ENCODE measurements around the gene SERTAD1.

The SERTAD1 gene

DNA sequence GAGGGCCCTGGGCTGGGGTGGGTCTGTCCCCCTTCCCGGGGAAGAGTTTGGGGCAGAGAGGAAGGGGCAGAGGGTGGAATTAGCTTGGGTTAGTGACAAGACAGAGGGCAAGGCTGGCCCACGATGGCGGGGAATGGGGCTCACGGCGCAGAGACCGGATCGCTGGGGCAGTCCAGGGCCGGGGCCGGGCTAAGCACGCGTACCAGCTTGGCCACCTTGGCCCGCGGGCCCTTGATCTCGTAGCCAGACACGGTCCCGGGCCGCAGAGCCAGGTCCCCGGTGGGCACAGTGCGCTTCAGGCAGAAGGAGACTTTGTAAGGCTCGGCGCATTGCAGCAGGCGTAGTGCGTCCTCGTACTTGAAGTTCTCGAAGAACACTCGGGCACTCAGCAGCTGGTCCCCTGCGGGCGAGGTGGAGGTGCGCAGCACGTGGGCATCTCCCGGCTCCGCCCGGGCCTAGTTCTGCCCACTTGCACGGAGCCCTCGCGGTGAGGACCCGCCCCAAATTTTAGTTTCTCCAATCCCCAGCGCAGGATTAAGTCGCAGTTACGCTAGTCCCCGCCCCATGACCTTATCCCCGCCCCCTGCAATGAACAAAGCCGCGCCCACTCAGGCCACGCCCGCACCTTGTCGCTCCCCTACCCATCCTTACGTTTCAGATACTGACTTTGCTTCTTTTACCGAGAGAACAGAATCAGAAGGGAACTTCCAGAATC, 27.2 kb downstream of the SERTAD1 start:
- no peak for DNase-seq

DNA sequence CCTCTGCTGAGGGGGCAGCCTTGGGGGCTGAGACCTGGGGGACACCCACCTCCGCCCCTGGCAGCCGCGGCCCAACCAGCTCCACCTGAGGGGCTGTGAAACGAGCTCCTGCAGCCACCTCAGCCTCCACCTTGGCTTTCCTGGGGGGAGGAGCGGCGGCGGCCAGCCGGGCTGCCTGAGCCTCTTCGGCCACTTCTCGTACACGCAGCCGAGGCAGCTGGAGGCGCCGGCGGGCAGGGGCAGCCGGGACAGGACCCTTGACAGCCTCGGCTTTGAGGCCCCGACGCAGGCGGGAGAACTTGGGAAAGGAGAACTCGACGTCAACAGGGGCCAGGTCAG, 28.3 kb downstream of the SERTAD1 start:
- no peak for DNase-seq

DNA sequence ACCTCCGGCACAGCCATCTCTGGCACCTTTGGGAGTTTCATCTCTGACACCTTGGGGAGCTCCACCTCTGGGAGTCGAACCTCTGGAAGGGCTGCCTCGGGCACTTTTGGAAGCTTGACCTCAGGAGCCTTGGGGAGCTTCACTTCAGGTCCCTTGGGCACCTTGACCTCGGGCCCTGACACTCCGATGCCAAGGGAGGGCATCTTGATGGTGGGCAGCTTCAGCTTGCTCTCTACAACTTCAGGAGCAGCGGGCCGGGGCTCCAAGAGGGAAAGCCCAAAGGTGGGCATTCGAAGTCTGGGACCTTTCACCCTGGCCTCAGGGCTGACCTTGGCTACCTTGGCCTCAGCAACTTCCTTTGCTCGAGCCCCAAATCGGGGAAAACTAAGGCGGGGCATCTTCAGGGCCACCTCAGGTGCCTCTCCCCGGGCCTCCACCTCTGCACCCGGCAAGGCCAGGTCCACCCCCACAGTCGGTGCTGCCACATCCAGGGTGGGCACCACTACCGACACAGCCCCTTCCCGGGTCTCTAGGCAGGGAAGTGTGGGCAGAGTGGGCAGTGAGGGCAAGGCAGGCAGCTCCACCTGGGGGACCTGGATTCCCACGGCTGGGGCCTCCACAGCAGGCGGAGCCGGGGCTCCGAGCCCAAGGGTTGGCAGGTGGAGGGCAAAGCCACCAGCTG, 28.8 kb downstream of the SERTAD1 start:
- DNase-seq = no peak

DNA sequence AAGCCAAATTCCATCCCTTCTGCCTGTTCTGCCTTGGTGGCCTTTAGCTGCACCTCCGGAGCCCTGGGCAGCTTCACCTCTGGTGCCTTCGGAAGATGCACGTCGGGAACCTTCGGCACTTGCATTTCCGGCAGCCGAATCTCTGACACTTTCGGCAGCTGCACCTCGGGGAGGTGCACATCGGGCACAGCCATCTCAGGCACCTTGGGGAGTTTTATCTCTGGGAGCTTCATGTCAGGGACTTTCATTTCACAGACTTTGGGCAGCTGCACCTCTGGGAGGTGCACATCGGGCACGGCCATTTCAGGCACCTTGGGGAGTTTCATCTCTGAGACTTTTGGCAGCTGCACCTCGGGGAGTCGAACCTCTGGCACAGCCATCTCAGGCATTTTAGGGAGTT, 29.8 kb downstream of the SERTAD1 start:
- DNase-seq = no peak

DNA sequence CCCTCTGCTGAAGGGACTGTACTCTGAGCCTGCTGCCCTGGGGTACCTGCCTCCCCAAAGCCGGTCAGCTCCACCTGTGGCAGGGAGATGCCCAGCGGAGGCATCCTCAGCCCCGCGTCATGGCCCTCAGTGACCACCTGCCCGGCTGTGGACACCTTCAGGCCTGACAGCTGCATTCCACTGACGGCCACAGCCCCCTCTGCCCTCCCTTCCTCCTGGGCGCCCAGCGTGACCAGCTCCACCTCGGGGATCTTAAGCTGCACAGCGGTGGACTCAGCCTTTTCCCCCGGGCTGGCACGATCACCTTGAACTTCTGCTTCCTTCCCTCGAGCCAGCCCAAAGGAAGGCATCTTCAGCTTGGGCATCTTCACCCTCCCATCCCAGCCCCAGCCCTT, 31.0 kb downstream of the SERTAD1 start:
- DNase-seq = no peak

DNA sequence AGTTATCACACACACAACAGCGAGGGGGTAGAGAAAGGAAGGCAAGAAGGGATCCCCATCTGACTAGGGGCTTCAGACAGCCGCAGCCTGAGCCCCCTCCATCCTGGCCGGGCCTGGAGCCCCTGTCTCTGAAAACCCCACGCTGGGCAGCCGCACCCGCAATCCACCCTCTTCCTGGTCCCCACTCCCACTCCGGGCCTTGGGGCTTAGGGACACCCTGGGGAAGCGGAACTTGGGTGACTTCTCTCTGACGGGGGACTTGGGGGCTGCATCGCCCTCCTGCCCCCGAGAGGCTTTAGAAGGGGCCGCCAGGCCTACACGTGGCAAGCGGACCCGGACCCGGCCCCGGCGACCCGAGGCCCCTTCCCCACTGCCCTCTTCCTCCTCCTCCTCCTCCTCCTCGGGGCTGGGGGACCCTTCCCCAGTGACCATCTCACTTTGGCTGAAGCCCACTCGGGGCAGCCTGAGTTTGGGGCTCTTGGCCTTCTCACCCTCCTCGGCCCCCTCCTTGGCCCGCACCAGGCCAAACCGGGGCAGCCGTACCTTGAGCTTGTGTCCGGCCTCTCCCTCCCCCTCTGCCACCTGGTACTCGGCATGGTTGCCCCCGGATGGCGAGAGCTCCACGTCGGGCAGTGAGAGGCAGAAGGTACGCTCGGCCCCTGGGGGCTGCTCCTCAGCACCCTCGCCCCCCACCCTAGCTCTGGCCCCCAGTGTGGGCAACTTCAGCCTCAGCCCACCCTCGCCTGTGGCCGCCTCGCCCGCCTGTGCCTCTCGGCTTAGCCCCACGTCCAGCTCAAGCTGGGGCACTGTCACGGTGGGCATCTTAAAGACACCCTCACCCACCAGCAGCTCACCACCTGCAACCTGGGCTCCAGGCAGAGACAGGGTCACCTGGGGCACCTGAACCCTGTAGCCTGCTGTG, 31.6 kb downstream of the SERTAD1 start:
- DNase-seq = no peak

DNA sequence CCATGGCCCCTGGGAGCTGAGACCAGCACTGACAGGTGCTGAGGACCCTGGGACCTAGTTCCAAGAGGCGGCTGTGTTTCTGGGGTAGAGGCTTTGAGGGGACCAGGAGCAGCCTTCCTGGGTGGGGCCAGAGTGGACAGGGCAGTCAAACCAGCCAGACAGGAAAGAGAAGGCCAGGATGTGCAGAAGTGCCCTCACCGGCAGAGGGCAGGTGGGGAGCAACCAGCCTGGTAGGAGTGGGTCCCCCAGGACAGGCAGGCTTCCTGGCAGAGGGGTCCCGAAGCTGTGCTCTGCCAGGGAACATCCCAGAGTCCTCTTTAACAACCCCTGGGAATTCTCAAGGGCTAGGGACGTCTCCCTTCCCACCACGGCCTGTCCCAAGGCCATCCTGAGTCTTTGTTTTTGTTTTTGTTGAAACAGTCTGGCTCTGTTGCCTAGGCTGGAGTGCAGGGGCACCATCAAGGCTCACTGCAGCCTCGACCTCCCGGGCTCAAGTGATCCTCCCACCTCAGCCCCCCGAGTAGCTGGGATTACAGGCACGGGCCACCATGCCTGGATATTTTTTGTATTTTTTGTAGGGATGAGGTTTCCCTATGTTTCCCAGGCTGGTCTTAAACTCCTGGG, 32.8 kb downstream of the SERTAD1 start:
- no peak for DNase-seq

DNA sequence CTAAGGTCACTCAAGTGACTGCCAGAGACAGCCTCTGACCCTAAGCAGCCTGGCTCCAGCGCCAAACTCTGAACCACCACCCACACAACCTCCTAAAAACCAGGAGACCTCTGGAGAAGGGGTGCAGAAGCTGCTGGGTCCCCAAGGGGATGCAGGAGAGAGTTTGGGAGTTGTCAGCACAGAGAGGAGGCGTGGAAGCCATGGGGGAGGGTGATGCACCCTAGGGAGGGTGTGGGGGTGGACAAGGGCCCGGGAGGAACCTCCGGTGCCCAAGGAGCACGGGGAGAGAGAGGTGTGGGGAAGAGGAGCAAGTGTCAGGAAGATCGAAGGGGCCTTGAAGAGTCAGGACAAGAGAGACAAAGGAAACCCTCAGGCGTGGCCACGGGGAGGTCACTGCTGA, 33.7 kb downstream of the SERTAD1 start:
- no peak for DNase-seq

DNA sequence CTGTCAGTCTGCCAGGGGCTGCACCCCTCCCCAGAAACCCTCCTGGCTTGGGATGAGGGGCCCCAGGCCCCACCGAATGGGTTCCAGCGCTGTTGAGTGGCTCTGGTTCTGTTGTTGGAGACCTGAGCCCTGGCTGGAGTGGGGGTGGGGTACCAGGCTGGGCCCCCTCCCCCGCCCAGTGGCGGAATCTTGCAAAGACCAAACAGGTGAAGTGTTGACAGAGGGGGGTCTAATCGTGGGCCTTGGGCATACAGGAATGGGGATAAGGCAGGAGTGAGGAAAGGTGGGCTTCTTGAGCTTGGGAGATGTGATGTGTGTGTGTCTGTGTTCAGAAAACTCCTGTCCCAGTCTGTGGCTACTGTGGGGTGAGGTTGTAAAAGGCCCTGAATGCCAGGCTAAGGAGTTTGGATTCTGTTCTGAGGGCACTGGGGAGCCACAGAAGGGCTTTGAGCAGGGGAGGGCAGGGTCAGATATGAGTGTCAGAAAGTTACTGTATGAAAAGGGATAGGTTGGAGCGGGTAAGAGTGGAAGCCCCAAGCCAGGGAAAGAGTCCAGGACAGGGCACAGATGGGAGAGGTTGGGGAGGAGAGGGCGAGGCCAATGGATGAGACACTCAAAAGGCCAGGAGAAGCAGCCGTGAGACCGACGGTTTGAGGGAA, 35.6 kb downstream of the SERTAD1 start, which contains the start of gene HIPK4:
Gene HIPK4 (minus strand): TSS at position 98 of the 659 bp plus-strand sequence. CDS start 279 bp downstream, outside the sequence.
- no peak for DNase-seq

DNA sequence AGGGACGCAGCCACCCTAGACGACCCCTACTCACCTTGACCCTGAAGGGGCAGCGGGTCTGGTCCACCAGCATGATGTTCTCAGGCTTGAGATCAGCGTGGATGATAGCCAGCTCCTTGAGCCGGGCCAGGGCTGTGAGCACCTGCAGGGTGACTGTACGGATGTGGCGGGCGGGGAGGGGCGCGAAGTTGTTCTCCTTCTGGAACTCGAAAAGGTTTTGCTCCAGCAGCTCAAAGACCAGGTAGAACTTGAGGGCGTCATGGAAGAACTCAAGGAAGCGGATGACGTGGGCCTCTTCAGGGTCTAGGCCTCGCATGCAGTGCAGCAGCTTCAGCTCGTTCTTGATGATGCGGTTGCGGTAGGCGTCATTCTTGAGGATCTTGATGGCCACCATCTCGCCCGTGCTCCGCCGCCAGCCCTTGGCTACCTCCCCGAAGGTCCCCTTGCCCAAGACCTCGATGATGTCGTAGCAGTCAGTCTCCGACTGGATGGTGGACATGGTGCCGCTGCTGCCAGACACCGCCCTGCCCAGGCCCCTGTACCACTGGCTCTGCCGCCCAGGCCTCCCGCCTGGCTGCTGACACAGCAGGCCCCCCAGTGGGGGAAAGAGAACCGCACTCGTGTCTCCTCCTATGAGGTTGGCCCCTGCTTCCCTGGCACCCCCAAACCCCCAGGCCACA, 36.2 kb downstream of the SERTAD1 start:
- no peak for DNase-seq

DNA sequence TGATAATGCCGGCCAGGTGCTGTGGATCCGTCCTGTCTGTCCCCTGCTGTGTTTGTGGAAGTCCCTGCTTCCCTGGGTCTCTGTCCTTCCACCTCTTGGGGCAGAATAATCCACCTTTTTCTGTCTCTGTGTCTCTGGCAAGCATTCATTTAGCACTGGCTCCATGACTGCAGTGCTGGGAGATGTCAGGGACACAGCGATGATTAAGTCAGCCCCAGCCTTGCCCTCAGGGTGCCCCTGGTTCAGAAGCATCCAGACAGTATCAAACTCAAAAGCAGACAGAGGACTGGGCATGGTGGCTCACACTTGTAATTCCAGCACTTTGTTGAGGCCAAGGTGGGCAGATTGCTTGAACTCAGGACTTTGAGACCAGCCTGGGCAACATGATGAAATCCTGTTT, 37.3 kb downstream of the SERTAD1 start:
- no peak for DNase-seq

DNA sequence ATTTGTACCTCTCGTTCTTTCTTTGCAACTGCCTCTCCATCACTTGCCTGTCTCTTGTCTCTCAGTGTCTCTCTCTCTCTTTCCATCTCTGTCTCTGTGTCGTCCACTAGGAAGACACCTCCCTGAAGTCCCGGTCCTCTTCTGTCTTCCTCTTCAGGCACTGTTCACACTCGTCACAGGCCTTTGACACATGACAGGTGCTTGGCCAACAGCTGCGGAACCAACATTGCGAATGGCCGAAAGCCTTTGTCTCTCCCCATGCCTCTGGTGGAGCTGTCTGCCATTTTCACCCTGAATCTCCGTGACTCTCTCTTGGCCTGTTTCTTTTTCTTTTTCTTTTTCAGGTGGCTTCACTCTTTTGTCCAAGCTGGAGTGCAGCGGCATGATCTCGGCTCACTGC, 38.6 kb downstream of the SERTAD1 start:
- no peak for DNase-seq

DNA sequence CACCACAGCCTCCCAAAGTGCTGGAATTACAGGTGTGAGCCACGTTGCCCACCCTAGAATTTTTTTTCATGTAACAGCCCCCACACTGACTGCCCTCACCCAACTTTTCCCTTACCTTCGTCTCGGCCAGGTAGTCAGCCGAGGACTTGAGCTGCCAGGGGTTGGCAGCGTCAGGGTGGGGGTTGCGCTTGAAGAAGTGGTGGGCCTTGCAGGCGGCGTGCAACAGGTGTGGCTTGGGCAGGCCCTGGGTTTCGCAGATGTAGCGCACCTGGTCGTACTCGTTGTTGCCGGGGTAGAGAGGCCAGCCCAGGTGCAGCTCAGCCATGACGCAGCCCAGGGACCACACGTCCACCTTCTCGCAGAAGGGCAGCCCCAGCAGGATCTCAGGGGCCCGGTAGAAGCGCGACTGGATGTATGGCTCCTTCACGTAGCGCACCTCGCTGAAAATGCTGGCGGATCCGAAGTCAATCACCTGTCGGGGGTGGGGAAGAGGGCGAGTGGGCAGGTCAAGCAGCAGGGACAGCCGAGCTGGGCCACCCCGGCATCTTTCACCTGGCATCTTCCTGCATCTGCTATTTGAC, 42.0 kb downstream of the SERTAD1 start:
- DNase-seq = no peak

DNA sequence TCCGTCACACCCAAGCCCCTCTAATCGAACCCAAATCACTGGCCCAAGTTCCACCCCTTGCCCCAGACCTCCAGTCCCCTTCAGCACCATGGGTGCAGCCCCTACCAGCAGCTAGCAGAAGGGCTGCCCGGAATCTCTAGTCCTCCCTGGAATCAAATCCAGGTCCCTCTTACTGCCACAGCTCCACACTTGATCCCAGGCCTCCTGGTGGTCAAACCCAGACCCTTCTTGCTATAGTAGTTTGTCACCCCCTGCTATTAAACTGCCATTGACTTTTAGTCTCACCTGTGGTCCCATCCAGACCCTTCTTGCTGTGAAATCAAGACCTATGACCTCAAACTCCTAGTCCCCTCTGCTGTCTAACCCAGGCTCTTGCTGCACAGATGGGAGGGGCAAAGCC, 44.5 kb downstream of the SERTAD1 start:
- no peak for DNase-seq

DNA sequence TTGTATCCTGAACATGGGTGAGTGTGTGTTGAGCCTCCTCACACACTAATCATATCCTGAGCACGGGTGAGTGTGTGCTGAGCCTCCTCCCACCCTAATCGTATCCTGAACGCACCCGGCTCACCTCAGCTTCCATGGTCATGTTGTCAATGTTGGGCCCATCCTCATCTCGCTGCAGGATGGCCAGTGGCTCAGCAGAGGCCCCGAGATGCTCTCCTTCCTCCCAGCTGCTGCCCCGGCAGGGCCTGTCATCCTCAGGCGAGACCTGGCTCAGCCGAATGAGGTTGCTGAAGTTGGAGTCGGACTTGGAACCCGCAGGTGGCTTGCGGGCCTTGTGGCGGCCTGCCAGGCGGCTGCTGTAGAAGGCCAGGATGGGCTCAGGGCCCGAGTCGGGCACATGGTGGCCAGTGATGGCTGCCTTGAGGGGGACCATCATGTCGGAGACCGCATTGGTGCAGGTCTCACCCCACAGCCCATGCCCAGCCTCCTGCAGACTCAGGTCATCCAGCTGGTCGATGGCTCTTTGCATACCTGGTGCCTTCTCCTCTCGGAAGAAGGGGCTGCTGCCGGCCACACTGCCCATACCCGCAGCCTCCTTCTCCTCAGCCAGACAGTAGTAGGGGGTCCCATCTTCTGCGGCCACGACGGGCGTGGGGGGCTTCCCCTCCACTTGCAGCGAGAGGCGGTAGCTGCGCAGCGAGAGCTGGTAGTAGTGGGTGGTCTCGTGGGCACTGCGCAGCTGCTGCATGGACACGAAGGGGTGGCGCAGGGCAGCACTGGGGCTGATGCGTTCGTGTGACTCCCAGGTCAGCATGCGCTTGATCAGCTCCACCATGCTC, 45.4 kb downstream of the SERTAD1 start:
- no peak for DNase-seq

DNA sequence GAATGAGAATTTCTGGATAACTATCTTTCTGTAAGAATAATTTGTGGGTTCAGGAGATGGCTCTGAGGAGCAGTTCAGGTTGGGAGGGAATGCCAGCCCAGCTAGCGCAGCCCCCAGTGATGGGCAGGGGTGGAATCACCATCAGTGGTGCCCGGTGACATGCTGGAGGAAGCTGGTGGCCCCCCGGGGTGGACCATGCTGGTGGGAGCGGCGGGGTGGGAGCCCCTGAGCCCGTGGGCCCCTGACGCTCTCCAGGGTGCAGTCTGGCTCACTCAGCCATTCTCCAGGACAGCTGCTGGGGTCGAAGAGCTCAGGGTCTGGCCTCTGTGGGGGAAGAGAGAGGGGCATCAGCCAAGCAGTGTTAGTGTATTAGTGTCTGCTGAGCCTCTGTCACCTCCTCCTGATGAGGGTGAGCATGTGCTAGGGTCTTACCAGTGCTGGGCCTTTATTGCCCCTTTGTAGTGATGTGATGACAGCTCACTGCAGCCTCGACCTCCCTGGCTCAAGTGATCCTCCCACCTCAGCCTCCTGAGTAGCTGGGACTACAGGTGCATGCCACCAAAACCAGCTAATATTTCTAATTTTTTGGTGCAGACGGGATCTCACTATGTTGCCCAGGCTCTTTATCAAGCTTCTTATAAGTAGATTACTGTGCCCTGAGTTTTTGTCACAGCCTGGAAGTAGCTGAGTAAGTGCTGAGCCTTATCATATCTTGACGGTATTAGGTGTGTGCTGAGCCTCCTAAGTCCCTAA, 46.2 kb downstream of the SERTAD1 start:
- DNase-seq = no peak

DNA sequence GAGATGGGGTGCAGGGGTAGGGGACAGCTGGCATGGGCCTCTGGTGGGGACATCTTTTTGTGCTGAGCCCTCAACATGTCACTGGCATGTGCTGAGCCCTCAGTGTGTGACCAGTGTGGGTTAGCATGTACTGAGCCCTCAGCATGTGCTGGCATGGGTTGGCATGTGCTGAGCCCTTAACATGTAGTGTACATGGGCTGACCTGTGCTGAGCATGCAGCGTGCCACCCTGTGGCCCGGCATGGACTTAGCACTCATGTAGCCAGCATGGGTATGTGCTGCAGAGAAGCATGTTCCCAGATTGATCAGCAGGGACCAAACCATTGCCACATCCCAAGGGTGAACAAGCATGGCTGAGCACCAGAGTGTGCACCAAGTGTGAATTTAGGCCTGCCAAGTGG, 47.3 kb downstream of the SERTAD1 start:
- DNase-seq = no peak

DNA sequence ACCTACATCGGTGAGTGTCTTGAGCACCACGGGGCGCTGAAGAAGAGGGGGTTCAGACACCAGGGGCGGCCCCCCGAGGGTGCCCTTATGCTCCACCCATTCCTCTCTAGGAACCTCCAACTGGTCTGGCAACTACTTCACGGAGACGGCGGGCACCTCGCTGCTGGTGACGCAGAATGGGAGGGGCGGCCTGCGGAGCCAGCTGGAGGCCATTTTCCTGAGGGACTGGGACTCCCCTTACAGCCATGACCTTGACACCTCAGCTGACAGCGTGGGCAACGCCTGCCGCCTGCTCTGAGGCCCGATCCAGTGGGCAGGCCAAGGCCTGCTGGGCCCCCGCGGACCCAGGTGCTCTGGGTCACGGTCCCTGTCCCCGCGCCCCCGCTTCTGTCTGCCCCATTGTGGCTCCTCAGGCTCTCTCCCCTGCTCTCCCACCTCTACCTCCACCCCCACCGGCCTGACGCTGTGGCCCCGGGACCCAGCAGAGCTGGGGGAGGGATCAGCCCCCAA, 47.9 kb downstream of the SERTAD1 start:
- no peak for DNase-seq

DNA sequence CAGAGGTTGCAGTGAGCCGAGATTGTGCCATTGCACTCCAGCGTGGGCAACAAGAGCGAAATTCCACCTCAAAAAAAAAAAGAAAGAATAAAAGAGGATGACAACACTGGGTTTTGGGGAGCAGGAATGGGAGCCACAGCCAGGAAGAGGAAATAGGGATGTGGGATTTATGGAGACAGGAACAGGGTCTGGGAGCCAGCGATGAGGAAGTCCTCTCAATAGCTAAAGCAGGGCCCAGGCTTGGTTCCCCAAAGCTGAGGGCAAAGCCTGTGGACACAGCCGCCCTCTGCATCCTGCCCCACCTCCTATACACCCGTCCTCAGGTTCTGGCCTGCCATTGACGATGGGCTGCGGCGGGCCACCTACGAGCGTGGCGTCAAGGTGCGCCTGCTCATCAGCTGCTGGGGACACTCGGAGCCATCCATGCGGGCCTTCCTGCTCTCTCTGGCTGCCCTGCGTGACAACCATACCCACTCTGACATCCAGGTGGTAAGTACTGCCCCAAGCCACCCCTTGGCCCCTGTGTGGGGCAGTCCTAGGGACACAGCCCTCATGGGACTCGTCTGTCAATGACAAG, 49.4 kb downstream of the SERTAD1 start:
- no peak for DNase-seq

All from activated gamma-delta T cell (primary cell).